HL-60/S4 (cell line): ENCODE measurements around the gene NXPE1.

ENCODE experiments used
- in situ Hi-C: fragments of 300-500 bp; cut with MboI; formaldehyde crosslinking; loops from 2 replicates; pipeline ENCODE4 v1.14.3; 2022; ENCODE audit warnings: low sequenced_read_pairs

The NXPE1 gene

DNA sequence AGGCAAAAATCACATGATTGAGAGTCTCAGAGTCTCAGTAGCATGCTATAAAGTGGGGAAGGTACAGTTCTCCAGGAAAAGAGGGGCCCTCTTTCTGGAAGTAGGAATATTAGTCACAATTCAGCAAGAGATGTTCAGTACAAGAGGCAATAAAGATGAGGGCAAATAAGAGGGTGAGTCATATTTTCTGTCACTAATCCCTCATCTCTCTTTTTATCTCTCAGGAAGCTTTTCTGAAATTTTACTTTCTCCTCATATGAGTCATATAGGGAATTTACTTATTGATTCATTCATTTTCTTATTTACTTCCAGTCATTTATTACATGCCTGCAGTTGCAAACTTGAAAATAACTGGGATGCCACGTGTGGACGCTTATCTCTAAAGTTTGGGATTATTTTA, 3.4 kb upstream of the NXPE1 start:
- in situ Hi-C loops: no loop called here

DNA sequence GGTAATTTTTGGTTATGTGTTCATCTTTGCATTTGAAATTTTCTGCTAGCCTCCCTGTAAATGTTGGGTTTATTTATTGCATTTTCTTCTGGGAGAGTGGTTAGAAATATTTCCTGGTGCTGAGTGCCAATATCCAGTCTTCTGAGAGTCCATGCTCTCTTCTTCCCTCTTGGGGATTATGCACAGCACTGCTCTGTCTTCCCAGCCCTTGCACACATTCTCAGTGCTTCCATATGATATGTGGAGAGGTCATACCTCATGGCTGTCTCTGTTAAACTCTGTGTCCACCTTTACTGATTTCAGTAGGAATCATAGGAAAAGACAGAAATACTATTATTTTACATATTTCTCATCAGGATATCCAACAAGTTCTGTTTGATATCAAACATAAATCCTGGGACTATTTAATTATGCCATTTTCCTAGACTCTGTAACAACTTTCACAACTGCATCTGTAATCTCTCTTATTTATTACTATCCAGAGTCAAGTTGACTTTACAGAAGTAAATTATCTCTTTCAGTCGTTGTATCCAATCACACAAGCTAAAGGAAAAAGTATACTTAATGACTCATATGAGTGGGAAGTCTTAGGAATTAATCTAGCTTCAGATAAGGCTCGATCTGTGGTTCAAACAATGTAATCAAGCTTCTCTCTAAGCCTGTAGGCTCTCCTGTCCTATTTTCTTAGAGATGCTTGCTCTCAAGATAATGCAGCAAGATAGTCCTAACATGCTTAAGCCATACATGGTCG, 2.7 kb upstream of the NXPE1 start:
- in situ Hi-C loops: no loop called here

DNA sequence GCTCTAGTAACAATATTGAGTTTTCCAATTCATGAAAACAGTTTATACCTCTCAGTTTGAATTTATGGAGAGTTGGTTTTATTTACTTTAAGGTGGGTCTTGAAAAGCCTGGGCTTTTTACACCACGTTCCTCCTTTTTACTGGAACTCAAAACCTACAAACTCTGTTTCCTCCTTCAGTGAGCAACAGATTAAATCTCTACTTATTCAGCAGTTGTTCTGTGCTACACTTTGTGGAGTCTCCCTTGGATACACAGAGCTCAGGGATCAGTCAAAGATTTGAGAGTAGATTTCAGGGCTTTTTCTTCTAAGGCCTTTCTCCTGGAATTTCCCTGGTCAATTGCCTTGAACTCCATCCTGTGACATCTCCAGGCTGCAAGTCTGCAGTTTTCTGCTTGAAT, 3.5 kb downstream of the NXPE1 start:
- in situ Hi-C loops: no loop called here

DNA sequence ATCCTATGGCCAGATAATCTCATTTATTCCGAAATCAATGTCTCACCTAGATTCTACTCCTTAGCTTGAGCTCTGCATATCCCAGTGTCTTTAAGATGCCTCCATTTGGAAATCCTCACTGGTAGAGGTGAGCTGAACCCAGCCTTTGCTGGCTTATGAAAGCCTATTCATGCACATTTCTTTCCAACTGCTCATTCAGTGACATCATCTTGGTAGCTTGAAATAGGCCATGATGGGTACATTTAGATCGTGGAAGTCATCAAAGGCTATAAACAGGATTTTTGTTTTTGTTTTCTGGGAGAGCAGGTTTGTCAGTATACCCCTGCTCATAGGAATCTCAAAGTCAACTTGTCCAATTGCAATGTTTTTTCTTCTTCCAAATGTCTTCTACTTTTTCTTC, 6.0 kb downstream of the NXPE1 start:
- in situ Hi-C loops: no loop called here

DNA sequence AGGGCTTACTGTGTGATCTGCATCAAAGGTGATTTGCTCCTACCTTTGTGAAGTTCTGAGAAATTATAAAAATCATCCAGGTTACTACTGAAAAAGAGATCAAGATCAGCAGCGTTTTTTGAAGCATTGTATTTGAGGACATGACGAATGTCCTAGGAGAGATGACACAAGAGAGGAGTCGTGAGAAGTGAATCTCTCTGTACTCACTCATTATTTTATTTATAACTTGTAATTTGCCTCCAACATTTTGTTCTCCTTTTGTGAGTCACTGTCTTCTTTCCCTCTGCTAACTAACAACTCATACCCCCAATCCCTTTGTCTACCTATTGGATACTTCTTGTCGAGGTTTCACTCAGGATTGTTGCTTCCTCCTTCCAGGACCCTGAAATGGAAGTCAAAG, 8.6 kb downstream of the NXPE1 start:
- in situ Hi-C loops: no loop called here

DNA sequence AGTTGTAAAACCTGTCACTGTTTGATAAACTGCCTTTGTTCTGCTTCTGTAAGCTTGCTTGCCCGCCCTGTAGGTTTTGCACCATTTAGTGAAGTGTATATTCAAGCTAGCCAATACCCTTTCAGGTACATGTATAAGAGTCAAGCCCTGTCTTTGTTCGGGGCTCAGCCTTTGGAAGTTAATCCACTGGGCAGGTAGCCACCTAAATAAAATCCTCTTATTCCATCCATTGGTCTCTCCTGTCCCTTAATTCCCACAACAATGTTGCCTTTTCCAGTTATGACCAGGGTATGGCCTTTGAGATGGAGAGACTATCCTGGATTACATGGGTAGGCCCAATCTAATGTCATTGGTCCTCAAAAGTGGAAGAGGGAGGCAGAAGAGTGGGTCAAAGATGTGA, 34.0 kb downstream of the NXPE1 start:
- in situ Hi-C loops: no loop called here

DNA sequence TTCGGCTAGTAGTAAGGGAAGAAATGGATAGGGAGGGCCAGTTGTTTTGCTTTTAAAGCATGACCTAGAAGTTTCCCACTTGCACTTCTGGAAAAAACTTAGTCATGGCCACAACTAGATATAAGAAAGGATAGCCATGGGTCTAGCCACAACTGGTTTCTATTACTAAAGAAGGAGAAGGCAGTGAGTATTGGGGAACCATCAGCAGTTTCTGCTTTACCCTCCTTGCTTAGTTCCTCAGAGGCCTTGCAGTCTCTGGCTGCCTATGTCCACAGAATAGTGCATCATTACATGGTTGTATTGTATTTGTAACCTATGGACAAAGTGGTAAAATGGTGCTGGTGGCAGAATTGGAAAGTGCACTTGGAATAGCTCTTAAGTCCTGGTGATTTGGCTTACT, 35.6 kb downstream of the NXPE1 start:
- in situ Hi-C loops: no loop called here

DNA sequence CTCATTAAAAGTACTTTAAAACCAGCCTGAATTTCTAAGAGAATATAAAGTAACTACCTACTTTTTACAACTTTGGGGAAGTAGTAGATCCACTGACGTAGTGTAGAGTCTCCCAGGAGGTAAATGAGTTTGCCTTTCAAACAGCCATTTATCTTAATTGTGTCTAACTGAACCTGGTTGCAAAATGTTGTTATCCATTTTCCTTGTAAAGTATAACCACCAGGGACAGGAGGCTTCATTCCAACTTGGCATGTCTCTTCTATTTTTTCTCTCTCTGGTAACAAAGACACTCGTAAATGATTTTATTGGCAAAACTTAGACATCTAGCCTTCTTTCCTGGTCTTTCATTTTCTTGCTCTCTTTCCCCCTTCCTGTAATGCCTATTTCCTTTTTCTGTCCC, 36.9 kb downstream of the NXPE1 start:
- in situ Hi-C loops: no loop called here

DNA sequence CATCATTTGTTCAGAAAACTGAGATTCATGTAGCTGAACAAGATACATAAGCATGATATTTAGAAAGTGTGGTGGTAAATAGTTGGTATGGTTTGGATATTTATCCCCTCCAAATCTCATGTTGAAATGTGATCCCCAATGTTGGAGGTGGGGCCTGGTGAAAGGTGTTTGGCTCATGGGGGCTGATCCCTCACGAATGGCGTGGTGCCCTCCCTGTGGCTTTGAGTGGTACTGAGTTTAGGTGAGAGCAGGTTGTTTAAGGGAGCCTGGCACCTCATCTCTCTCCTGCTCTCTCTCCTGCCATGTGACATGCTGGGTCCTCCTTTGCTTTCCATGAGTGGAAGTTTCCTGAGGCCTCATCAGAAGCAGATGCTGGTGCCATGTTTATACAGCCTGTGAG, 48.1 kb downstream of the NXPE1 start:
- in situ Hi-C loops: no loop called here

DNA sequence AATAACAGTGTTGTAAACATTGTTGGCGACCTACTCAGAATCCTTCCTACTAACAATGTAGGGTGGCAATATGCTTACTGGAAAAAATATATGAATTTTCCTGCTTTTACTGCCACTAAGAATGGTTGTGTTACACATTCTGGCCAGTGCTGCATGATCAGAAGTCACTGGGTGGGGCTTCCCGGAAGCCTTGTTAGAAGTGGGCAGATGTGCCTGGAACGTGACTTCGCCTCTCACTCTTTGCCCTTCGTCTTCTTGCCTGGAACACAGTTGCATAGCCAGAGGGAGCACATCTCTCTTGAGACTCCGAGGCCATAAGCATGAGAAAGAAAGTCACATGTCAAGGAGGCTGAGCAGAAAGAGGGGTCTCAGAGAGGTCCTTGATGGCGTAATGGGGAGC, 48.6 kb downstream of the NXPE1 start:
- in situ Hi-C loops: no loop called here

DNA sequence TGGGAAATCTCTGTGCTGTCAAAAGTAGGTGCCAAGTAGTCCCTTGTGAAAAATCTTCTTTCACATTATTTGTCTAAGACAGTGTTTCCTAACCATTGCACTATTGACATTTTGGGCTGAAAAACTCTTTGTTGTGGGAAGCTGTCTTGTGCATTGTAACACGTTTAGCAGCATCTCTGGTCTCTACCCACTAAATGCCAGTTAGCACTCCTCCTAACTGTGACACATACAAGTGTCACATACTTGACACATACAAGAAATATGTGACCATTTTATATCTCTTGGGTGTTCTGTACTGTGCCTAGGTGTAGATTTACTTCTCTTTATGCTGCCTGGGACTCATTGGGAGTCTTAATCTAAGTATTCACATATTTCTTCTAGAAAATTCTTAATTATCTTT, 57.8 kb downstream of the NXPE1 start:
- in situ Hi-C loops: no loop called here

DNA sequence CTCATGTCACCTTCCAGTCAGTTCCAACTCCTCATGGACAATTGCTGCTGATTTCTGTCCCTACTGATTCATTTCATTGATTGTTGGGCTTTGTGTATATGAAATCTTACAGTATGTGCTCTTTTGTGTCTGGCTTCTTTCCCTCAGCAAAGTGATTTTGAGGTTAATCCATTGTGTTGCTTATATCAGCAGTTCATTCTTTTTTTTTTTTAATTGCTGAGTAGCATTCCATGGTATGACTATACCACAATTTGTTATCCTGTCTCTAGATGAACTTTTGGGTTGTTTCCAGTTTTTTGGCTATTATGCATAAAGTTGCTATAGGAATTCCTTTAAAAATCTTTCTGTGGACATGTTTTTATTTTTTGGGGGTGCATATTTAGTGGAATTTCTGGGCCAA, 59.9 kb downstream of the NXPE1 start:
- in situ Hi-C loops: no loop called here

DNA sequence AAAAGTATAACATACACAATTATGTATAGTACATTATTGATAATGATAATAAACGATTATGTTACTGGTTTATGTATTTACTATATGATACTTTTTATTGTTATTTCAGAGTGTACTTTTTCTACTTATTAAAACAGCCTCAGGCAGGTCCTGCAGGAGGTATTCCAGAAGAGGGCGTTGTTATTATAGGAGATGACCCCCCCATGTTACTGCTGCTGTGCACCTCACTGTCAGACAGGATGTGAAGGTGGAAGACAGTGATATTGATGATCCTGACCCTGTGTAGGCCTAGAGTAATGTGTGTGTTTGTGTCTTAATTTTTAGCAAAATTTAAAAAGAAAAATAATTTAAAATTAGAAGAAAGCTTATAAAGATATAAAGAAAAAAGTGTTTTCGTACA, 62.8 kb downstream of the NXPE1 start:
- in situ Hi-C loops: no loop called here

DNA sequence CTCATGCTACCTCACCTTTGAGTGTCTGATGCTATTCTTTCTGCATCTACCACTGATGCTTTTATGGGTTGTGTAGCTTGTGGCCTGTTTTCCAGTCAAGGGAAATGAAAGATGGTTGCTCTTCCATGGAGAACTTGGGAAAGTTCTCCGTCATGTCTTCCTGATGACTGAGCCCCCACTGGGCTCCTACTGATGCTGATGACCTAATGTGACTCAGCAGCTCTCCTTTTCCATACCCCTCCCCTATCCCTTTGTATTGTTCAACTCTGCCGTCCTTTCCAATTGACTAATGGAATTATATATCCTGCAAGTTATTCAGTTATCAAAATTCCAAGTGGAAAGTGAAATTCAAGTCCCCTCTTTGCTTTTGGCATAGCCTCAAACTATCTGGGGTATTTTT, 75.8 kb downstream of the NXPE1 start:
- in situ Hi-C loops: no loop called here

DNA sequence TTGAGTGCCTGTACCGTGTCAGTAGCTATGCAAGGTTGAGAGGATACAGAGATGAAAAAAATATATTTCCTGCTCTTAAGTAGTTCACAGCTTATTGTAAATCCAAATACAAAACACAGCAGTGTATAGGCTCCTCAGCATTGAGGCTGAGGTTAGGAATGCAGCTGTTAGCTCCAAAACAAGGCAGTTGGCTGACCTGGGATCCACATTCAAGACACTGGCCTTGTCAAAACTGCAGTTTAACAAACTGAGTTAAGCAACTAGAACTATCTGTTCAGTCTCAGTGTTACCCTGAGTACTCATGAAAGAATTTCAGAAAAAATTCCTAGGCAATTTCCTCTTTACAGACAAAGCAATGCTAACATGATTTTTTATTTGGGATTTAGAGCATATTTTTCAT, 77.6 kb downstream of the NXPE1 start:
- in situ Hi-C loops: no loop called here

DNA sequence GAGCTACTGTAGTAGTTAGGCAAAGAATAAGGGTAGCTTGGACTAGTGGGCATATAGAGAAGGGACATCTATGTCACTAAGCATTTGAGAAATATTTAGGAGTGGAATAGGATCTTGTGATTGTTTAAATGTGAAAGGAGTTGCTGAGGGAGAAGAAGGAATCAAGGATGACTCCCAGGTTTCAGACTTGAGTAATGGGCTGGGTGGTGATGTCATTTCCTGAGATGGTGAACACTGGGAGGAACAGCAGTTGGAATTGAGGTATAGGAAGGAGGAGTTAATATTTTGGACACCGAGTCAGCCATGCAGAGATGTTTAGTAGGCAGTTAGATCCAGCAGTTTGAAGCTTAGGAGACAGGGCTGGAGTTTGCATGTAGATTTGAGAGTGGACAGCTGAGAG, 80.3 kb downstream of the NXPE1 start:
- in situ Hi-C loops: no loop called here

DNA sequence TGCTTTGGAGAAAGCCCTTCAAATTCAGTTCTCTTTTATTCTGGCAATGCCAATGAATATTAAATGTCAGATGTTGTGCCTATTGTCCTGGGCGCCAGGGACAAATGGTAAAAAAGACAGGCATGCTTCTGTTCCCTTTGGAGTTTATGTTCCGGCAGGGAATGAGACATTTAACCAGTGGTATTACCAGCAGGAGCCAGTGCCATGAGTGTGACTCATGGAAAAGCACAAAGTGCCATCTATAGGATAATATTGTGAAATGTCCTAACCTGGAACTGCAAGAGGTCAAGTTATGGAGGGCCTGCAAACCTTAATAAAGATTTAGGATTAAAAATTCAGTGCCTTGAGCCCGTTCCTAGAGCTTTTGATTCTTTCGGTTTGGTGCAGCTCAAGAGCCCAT, 80.9 kb downstream of the NXPE1 start:
- in situ Hi-C loops: no loop called here

DNA sequence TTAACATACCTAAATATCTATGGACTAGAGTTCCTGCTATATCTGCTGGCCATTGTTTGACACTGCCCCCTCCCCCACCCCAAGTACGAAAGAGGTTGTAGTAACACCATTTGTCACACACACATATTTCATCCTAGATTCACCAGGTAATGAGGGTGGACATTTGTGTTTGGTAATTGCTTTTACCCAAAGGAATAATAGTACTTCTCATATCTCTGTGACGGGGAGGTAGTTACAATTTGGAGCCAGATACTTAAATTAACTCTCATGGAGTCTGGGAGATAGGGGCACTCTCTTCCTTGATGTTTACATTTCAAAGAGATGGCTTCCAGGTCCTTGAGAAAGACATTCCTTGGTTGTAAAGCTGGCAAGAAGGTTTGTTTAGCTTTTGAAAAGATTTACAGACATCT, 81.7 kb downstream of the NXPE1 start:
- in situ Hi-C loops: no loop called here

DNA sequence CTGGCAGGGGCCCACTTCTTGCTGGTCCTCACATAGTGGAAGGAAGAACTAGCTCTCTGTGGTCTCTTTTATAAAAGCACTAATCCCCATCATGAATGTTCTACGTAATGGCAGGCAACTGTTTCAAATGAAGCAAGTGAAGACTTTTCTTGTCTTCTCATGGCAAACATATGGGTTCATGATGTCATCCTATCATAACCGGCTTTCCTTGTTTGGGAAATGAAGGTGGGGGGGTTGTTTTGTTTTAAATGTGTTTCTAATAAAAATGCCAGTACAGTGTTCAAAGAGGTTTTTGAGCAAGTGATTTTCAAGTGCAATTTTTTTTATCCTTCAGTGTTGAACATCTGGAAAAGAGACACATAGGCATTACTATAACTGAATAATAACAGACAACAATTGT, 87.0 kb downstream of the NXPE1 start:
- in situ Hi-C loops: no loop called here
